Left cardiac atrium (tissue), 4 donors: ENCODE measurements around the gene GPD2. TPM values are rescaled to one million over a fixed set of nuclear protein-coding genes. Genes with fewer than 3 reads are reported as not detected.

Source experiments
- ATAC-seq, 2 donors: fragments of 200-7000 bp; cut with Tn5 transposase; one replicate each; pipeline ENCODE4 v1.9.1; 2020; ENCODE audit warnings: mild to moderate bottlenecking in 2 of 2, moderate library complexity in 2 of 2
- DNase-seq: peaks from one replicate; pipeline ENCODE4 v3.0.0-alpha.2; 2020
- intact Hi-C, 2 donors: fragments of 100-400 bp; cut with DNase I; formaldehyde crosslinking; loops; one replicate each; pipeline versions ENCODE4 v1.14.1 to v1.15.1; 2022 to 2023
- total RNA-seq, 2 donors: library from RNA; stranded (reverse); fragmentation: NEBNext Ultra II Directional; extraction: Animal tissue kit (Norgen Biotek cat#: 25700); gene quantifications; one replicate each; pipeline ENCODE4 v1.2.1, GENCODE V29; 2021
- donor health status: DM: no; HTN: yes; CAD: no.
- donor health status: DM: no; HTN: yes; CAD: no; lungs with severe emphysema.
- donor health status: DM: yes; HTN: yes; CAD: no.
- donor health status: Dilated cardiomyopathy.

GPD2 gene
- total RNA-seq, 2 donors from 2014 or later, result 15.7 to 19.8 TPM

DNA sequence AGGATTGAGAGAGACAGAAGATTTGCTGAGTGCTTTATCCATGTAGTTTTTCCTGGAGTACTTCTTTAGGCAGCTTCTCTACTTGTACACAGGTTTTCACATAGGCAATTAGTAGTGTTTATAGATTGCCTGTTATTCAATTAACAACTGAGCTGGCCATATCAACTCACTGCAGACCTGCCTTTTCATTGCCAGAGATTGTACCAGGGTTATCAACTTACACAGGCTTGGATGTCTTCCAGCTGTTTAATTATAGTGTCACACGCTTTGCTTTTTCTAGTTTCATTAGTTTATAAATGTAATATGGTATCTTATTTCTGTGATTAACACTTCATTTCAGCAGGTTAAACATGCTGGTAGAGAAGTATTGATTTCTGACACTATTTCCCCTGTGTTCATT is 125.9 kb downstream of the GPD2 start:
- ATAC-seq (no peak), DNase-seq (no peak)
- intact Hi-C loops, result no loop called here

- intact Hi-C loops, result no loop called here
- no peak for DNase-seq
- no peak for ATAC-seq
Measured at GRCh38 chr2:156563994-156564753, 128.0 kb downstream of the GPD2 start.

DNA sequence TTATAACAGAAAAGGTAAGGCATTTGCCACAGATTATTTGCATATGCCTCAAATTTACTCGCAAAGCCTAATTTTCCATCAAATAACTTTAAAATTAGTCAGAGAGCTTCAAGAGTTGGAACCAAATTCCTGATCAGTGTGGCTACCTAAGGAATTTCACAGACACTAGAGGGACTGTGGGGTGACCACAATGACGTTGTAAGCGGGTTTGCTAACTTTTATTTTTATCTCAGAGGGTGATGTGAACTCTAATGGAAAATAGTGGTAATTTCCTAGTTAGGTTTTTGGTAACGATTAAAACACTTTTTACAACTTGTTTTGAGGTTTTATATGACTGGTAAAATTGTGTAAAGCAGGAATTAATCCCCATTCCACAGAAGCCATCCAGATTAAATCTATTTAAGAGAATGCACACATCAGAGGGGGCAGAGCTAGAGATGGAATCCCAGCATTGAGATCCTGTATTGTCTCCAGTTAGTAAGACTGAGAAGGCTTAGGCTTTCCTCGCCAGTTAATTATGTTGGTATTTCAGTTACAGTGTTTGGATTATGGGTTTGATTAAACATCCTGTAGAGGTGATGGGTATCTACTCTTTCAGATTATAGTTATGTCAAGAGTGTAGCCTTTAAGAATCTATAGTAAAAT is 129.0 kb downstream of the GPD2 start:
- no peak for DNase-seq
- intact Hi-C loops, result no loop called here
- no peak for ATAC-seq

- ATAC-seq, result no peak
- intact Hi-C loops, result no loop called here
Measured at GRCh38 chr2:156573710-156574109, 137.5 kb downstream of the GPD2 start.

DNA sequence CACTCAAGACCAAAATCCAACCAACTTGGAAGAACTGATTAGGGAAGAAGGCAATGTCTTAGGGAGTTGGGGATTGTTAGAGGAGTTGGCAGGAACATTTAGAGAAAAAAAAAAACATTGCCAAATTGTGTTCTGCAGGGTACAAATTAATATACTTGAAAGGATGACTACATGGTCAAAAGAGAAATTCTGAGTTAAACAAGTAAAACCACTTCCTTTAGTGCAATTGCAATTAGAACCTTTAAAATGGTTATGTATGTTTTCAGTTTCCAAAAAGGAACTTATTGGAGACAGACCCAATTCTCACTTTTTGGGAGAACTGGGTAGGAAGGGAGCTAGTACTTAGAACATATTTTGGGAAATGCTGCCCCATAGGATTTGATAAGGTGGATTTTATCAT is 137.9 kb downstream of the GPD2 start:
- DNase-seq (no peak), ATAC-seq (no peak)
- intact Hi-C loops, result no loop called here

More at GRCh38 chr2:156573710-156574109, 137.5 kb downstream of the GPD2 start:
- DNase-seq, result no peak

GRCh38 chr2:156576005-156576404 is 139.8 kb downstream of the GPD2 start:
- intact Hi-C loops, result no loop called here
- ATAC-seq, result no peak

GRCh38 chr2:156580501-156580900 is 144.3 kb downstream of the GPD2 start:
- intact Hi-C loops, result no loop called here
- no peak for ATAC-seq
- DNase-seq, result no peak

More at GRCh38 chr2:156576005-156576404, 139.8 kb downstream of the GPD2 start:
- DNase-seq, result no peak

DNA sequence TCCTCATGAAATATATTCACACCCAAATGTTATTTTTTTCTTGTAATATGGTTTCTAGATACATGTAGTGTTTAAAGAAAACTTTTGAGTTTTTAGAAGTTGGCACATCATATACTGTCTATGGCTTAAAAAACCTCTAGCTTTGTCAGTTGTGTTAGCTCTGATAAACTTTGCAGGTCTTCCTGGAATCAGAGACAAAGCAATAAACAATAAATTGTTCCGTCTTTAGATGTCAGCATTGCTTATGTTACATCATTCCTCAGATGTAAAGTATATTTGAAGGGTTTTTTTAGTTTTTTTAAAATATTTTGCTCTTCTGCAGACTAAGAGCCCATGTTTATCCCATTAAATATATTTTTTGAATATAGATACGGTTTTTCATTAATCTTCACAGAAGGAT is 145.1 kb downstream of the GPD2 start:
- intact Hi-C loops, result no loop called here
- DNase-seq, result no peak
- ATAC-seq, result no peak

DNA sequence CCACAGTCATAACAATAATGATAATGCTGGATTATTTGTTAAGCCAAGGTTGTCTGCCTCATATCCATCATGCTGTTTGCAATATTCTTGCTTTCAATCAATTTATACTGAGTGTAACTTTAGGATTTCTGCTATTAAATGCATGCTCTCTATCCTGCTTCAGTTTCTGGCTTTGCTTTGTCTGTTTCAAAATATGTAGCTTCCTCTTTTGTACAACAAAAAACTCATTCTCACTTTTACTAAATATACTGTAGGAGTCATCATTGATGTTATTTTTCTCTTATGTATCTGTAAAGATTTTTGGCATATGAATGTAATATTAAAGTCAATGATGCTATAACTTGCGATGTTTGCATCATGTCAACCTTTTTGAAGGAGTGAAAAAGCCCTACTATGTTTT is 149.3 kb downstream of the GPD2 start:
- intact Hi-C loops, result loop anchor here in 1 of 2 donors (5.0 kb wide), 3 partner anchors 307 to 1208 kb away; no protein-coding TSS in a partner anchor
- DNase-seq (no peak), ATAC-seq (no peak)

- no peak for DNase-seq
- intact Hi-C loops, result loop anchor here in 1 of 2 donors (5.0 kb wide), 3 partner anchors 306 to 1209 kb away; no protein-coding TSS in a partner anchor
- no peak for ATAC-seq
Measured at GRCh38 chr2:156586621-156587020, 150.4 kb downstream of the GPD2 start.

GRCh38 chr2:156589381-156590079 is 153.4 kb downstream of the GPD2 start:
- DNase-seq (no peak), ATAC-seq (peak; percentile 52 to 85)
- intact Hi-C loops, result loop anchor here in 1 of 2 donors (5.0 kb wide), 4 partner anchors 257 to 1212 kb away; partner anchors contain the start of gene NR4A2

DNA sequence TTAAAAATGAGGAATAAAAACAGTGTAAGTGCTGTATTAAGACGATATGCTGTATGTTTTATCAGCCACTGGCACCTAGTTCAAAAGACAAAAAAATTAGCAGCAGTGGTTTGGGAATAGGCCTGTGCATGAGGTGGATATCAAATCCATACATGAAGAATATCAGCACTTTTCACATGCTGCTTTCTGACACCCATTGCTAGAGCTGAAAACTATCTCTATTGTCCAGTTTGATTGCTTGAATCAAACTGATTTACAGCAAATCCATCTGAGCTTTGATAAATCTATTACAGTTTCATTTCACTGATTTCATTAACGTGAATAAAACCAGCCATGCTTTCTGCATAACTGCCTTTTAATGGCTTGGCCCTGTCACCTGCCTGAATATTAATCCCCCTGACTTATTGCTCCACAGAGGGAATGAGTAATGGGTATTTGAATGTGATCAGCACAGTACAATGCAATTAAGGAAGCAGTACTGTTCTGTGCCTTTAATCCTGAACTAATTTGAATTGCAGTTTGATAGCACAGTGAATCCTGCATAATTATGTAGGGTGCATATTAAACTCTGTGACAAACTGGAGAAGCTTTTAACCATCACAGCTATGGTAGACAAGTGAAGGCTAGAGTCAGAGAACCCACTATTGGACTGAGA is 154.0 kb downstream of the GPD2 start:
- ATAC-seq (no peak), DNase-seq (no peak)
- intact Hi-C loops, result loop anchor here in 1 of 2 donors (5.0 kb wide), 1 partner anchor 258 kb away; the partner anchor contains the start of gene NR4A2

DNA sequence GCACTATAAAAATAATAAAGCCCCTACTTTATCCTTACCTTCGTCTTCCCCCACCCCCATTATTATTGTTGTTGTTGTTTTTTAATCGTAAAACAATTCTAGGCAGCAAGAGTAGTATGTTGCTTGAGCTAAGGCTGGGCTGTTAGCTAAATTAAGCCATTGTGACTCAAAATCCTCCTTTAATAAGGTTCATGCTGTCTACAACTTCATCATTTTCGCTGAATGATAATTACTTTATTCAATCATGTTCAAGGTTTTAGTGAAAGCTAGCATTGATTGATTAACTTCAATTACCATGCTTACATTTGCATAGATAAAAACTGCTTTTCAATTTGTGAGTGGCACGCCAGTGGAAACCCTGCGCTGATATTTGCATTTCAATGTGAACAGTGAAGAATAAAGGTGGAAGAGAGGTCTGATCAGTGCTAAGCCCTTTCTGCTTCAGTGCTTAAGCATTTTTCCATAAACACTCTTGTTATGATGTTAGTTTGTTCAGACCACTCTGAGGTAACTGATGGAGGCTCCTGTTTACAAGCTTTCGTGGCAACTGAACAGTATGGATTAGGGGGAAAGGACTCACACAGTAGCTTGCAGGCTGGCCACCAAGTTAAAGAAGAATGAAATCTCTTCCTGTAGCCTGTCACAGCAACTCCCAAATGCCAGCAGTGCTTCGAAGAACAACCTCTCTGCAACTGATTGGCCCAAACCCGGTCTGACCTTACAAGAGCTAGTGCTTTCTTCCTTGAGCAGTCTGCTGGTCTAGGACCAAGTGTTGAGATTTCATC is 156.8 kb downstream of the GPD2 start:
- intact Hi-C loops, result loop anchor here in 1 of 2 donors (5.0 kb wide), 1 partner anchor 261 kb away; the partner anchor contains the start of gene NR4A2
- DNase-seq (no peak), ATAC-seq (no peak)

DNA sequence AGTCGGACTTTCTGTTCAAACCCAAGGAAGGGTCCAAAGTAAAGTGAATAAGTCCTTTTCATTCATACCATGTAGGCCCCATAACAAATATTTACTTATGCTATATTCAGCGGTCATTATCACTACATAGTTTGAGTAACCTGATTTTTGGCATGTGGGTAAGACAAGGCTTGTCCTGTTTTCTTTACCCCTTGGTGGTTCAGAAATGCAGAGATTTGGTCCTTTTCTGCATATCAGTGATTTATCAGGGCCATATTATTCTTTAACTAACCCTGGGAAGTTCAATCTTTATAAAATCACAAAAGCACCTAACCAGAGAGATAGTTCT is 157.4 kb downstream of the GPD2 start:
- intact Hi-C loops, result loop anchor here in 1 of 2 donors (5.0 kb wide), 1 partner anchor 261 kb away; the partner anchor contains the start of gene NR4A2
- DNase-seq, result no peak
- ATAC-seq, result no peak

- DNase-seq (no peak), ATAC-seq (no peak)
- intact Hi-C loops, result no loop called here
Measured at GRCh38 chr2:156598563-156598962, 162.4 kb downstream of the GPD2 start.

GRCh38 chr2:156600196-156600595 is 164.0 kb downstream of the GPD2 start:
- DNase-seq (no peak), ATAC-seq (no peak)
- intact Hi-C loops, result no loop called here

GRCh38 chr2:156601855-156602551 is 165.8 kb downstream of the GPD2 start:
- no peak for ATAC-seq
- intact Hi-C loops, result no loop called here

GRCh38 chr2:156602552-156602933 is 166.4 kb downstream of the GPD2 start:
- DNase-seq (no peak), ATAC-seq (no peak)
- intact Hi-C loops, result no loop called here

More at GRCh38 chr2:156601855-156602551, 165.8 kb downstream of the GPD2 start:
- DNase-seq, result no peak
